ENCODE data around the gene LYPD4.
"Not testable (repeated sequence)": the region's sequence is repeated elsewhere in the genome, so short reads cannot be mapped to it uniquely, and the experiment has no call there.

Gene LYPD4

GRCh38 chr19:41844601-41845000 lies at the start of gene LYPD4:
Gene LYPD4 (minus strand): TSS chr19:41844683. CDS start chr19:41839285, 5,398 bp downstream.
- no peak for DNase-seq

DNA sequence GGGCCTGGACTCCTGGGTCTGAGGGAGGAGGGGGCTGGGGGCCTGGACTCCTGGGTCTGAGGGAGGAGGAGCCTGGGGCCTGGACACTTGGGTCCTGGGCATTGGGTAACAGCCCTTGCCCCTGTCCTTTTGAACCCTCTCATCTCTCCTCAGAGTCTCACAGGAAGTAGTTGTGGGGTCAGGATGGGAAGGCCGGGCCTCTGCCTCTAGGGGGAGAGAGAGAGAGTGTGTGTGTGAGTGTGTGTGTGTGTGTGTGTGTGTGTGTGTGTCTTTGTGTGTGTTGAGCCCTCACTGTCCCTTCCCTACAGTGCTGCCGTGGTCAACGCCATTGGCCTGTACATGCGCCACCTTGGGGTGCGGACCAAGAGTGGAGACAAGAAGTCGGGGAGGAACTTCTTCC lies 49.4 kb upstream of the LYPD4 start:
- DNase-seq = peak; percentile 45

DNA sequence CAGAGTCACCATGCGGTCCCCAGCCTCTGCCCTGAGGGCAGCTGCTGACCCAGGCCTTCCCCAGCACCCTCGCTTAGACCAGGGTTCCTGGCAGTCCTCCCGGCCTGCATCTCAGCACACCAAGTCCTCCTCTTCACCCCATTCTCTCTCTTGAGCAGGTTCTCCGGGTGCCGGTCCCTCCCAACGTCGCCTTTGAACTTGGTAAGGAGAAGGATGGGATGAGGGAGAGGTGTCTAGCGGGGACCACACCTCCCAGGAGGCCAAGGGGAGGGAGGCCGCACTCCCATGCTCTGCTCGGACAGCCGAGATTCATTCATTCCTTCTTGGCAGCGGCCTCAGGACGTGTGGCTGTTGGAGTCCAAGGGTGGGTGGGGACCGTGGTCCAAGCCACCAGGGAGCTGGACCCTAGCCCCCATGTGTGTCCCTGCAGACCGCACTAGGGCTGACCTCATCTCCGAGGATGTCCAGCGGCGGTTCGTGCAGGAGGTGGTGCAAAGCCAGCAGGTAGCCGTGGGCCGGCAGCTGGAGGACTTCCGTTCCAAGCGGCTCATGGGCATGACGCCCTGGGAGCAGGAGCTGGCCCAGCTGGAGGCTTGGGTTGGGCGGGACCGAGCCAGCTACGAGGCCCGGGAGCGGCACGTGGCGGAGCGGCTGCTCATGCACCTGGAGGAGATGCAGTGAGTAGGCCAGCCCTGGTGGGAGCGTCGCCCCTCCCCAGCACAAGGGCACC lies 47.9 kb upstream of the LYPD4 start:
- no peak for DNase-seq

DNA sequence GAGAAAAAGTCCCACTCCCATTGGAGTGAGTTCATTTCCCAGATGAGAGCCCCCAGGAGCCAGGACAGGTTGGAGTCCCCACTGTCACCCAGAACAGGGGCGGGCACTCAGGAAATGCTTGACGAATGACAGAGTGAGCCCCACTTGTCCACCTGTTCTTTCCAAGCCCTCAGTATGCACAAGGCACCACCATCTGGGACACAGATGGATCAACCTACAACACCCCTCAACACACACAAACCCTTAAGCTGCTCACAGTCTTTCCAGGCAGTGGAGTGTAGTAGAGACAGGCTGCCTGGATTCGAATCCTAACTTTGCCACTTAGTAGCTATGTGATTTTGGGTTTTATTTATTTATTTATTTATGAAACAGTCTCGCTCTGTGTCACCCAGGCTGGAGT lies 46.5 kb upstream of the LYPD4 start:
- no peak for DNase-seq

DNA sequence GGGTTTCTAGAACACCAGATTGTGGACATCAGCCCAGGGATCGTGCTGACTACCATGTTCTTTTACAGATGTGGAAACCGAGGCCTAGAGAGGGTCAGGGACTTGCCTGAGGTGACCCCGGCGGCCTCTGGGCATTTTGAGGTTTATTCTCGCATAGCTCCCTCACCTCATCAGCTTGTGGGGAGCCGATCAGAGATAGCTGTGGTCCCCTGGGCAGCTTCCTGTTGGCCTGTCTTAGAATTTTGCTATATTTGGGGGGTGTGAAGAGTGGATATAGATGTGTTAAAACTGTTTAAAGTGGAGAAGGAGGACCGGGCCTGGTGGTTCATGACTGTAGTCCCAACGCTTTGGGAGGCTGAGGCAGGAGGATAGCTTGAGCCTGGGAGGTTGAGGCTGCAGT lies 45.4 kb upstream of the LYPD4 start:
- DNase-seq = no peak

DNA sequence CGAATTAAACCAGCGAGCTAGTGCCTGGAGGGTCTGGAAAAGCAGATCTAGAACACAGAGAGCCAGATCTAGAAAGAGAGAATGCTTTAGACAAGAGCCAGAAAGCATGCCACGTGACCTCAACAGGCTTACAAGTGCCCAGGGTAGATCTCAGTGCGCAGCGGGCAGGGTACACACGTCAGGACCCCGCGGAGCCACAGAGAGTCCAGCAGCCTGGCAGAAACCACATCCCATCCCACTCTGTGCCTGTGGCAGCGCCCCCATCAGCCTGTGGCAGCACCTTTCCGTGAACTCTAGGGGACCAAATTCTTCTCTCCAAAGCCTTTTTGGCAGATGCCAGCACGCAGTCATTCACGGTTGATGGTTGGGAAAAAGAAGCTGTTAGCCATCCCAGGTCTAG lies 44.4 kb upstream of the LYPD4 start:
- DNase-seq = no peak

- peak; percentile 85 for DNase-seq
These were observed 43.4 kb upstream of the LYPD4 start for GRCh38 chr19:41887711-41888382.

DNA sequence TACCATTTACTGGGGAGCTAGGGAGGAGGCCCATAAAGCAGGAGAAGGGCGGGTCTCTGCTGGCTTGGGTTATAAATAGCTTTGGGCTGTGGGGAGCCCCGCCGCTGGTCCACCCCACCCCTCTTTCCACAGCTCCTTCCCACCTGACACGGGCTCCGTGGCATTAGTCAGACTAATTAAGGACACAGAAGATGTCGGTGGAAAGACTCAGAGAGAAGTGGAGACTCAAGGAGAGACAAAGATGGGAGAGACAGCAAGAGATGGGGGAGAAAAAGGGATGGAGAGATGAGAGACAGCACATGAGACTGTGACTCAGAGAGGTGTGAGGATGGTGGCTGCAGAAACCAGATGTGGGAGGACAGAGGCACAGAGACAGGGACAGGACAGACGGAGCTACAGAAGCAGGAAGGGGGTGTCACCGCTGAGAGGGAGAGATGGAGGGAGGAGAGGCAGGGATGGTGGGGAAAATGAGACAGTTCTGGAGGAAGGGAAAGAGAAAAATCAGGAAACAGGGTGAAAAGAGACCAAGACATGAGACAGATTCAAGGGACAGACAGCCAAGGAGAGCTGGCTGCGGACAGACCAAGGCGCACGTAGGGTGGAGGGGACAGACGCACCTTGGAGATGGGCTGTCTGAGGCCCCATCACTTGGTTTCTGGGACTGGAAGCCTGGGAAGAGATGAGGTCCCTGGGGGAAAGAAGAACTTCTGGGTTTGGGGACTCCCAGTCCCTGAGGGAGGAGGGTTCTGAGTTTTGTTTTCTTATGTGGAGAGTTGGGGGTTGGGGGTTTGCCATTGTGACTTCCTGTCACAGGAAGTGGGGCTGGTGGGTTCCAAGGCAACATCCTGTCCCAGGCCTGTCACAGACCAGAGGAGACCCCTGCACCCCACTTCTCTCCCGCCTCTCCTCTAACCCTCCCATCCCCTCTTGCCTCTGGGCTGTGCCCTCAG lies 42.6 kb upstream of the LYPD4 start:
- DNase-seq = peak; percentile 78

GRCh38 chr19:41883821-41884733 lies 39.6 kb upstream of the LYPD4 start:
- DNase-seq = peak; percentile 96

- DNase-seq = no peak
These were observed 39.0 kb upstream of the LYPD4 start for GRCh38 chr19:41883463-41883820.

GRCh38 chr19:41882568-41883462 lies 38.3 kb upstream of the LYPD4 start, which contains the start of gene ARHGEF1:
Gene ARHGEF1 (plus strand): TSS chr19:41883184. CDS start chr19:41888083, 4,899 bp downstream.
- DNase-seq = peak; percentile 68

DNA sequence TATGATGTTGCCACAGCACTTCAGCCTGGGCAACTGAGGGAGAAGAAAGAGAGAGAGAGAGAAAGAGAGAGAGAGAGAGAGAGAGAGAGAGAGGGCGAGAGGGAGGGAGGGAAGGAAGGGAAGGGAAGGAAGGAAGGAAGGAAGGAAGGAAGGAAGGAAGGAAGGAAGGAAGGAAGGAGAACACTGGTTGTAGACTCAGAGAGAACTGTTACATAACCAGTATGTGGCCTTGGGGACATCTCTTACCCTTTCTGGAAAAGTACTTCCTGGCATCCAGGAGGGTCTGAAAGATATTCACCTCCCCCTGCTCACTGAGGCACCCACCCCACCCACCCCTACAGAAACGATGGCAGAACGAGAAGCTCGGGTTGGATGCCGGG lies 35.8 kb upstream of the LYPD4 start:
- no peak for DNase-seq

GRCh38 chr19:41879670-41880328 lies 35.3 kb upstream of the LYPD4 start:
- no peak for DNase-seq

- DNase-seq = no peak
These were observed 34.6 kb upstream of the LYPD4 start for GRCh38 chr19:41879080-41879479.

DNA sequence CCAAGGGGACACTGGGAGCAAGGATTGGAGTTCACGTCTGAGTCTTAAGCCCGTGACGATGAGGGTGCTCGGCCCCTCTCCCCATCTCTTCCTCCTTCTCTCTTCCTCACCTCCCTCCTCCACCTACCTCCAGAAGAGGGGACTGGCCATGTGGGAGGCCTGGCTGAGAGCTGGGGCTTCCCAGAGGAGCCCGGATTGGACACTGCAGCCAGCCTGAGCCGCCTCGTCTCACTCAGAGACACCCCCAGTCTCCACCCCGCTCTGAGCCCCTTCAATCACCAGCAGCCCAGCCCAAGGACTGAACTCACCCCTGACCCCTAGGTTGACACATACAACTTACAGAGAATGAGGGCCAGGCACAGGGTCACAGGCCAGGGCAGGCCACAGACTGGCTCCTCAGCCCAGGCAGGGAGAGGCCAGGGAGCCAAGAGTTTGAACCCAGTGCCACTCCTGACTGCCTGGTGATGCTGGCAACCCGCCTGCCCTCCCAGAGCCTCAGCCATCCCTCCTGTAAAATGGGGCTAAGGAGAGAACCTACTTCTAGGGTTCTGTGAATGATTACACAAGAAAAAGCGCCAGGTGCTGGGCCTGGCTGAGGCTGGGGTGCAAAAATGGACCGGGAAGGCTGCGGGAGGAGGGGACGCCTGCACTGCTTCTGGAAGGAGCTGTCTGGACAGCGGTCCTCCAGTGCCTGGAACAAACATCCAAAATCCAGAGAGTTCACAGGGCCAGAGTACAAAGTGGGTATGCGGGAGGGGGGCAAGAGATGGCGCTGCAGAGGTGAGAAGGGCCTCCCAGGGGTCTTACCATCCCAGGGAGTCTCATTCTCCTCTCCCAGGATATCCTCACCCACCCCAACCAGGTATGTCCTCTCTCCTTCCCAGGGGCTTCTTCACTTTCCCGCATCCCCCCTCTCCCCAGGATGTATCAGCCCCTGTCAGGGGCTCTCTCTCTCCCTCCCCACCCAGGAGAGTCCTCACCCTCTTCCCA lies 33.7 kb upstream of the LYPD4 start:
- DNase-seq = no peak

DNA sequence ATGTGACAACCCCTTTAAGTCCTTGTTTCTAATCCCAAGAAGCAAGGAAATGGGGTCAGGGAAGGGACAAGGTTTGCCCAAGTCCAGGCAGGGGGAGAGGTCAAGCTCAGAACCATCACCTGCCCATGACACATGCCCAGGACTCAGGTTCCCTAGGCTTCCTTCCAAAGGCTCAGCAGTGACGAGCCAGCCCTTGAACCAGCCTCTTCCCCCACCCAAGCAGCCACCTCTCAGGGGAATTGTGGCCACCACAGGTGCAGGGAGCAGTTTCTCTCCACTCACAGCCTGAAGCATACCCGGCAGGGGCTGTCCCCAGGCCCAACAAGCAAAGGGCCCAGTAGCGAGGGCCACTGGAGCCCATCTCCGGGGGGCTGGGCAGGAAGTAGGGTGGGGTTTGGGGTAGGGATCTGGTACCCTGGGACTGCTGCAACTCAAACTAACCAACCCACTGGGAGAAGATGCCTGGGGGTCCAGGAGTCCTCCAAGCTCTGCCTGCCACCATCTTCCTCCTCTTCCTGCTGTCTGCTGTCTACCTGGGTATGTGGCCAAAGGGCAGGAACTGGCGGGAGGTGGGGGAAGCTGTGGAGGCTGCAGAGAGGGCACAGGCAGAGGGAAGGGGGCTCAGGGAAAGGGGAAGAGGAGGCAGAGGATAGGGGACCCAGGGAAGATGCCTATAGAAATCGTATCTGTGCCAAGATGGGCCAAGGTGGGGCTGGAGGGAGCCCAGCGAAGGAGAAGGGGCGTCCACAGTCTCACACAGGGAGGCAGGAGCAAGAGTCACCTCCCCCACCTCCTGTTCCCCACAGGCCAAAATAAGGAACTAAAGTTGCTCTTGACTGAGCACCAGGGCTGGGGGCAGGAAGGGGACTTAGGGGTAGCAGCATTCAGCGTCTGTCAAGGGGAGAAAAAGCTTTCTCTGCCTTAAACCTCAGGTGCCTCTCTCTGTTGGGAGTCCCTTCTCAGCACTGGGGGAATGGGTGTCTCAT lies 32.7 kb upstream of the LYPD4 start, which contains the start of gene CD79A:
TSS of gene CD79A (plus strand) at position 433 of the 986 bp plus-strand sequence. CDS start at position 459, 26 bp downstream.
- no peak for DNase-seq

DNA sequence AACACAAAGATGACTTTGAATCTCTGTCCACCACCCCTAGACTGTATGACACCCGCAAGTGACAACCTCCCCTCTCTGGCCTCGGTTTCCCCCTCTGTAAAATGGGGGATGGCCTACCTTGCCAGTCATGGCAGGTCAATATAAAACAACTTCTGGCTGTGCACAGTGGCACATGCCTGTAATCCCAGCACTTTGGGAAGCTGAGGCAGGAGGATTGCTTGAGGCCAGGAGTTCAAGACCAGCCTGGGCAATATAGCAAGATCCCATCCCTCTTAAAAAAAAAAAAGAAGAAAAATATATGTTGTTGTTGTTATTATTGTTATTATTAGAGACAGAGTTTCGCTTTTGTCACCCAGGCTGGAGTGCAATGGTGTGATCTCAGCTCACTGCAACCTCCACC lies 31.5 kb upstream of the LYPD4 start:
- DNase-seq = not testable (repeated sequence)

All from activated CD4-positive, alpha-beta T cell treated with anti-CD3 and anti-CD28 coated beads, Interleukin-10, Interleukin-2, amounts not matched to agents 100 ng/mL and 50 ng/mL, durations not matched to agents 16 hours and 8 hours (primary cell).